ENCODE measurements around the gene RTN4RL1.
"Not testable (repeated sequence)": the region's sequence is repeated elsewhere in the genome, so short reads cannot be mapped to it uniquely, and the experiment has no call there.

Gene RTN4RL1

GRCh38 chr17:1997927-1998742, 27.0 kb downstream of the RTN4RL1 start:
- peak; percentile 74 for DNase-seq

DNA sequence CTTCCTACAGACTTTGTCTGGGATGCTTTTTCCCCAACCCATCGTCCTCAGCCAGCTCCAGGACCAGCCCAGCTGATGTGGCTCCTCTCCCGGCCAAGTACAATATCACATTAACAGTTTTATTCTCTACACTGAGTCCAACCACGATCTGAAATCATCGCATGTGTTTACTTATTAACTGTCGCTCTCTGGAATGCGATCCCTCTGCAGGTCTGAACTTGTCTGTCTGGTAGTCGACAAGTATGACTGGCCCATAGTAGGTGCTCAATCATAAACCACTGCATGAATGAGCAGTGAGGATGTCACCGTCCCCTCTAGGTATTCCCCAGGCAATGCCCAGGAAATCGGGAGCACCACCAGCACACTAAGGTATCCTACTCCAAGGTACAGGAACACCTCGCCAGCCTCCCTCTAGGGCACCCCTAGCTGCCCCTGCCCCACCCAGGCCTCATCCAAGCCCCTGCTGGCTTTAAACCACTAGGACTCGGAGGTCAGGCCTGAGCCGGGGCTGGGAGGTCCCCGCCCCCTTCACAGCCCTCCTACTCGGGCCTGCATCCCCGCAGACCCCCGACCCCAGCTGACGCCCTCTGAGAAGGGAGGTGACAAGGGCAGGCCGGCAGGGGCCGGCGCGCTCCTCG, 27.7 kb downstream of the RTN4RL1 start:
- DNase-seq, result peak; percentile 45

DNA sequence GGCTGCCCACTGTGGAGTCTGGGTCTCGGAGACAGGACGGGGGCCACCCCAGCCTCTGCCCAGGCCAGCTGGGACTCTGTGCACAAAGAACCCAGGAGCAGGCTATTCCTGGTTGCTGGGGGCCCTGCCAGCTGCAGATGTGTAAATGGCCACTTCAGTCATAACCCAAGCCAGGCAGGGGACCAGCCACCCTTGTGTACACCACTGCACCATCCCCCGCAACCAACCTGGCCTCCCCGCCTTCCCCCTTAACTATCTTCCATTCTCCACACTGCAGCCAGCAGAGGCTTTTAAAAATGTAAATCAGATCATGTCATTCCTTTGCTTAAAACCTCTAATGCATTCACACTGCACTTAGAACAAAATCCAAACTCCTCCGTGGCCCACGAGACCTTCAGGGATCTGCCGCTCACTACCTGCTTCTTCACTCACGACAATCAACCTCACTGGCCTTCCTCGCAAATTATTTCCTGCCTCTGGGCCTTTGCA, 28.3 kb downstream of the RTN4RL1 start:
- DNase-seq, result no peak

- DNase-seq, result no peak
These were observed 29.0 kb downstream of the RTN4RL1 start for GRCh38 chr17:1995907-1996799.

GRCh38 chr17:1995321-1995892, 29.7 kb downstream of the RTN4RL1 start:
- DNase-seq, result no peak

- DNase-seq, result no peak
These were observed 30.4 kb downstream of the RTN4RL1 start for GRCh38 chr17:1994707-1995106.

GRCh38 chr17:1992541-1992940, 32.6 kb downstream of the RTN4RL1 start:
- no peak for DNase-seq

DNA sequence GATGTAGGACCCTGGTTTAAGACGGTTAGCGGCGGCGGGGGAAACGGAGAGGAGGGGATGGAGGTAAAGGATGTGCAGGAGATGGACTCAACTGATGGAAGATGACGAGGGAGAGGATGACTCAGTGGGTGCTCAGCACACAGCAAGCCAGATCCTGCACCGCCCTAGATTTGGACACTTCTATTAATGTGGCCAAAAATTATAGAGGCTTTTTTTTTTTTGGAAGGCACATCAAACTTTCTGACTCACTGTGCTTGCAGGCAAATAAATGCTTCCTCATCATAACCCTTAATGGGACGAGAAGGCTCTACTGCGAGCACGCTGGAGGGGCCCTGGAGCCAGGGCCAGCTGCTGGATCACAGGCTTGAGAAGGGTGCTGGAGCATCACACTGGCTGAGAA, 36.0 kb downstream of the RTN4RL1 start:
- DNase-seq, result no peak

- DNase-seq, result no peak
These were observed 38.2 kb downstream of the RTN4RL1 start for GRCh38 chr17:1986783-1987451.

GRCh38 chr17:1985686-1986085, 39.4 kb downstream of the RTN4RL1 start:
- no peak for DNase-seq

DNA sequence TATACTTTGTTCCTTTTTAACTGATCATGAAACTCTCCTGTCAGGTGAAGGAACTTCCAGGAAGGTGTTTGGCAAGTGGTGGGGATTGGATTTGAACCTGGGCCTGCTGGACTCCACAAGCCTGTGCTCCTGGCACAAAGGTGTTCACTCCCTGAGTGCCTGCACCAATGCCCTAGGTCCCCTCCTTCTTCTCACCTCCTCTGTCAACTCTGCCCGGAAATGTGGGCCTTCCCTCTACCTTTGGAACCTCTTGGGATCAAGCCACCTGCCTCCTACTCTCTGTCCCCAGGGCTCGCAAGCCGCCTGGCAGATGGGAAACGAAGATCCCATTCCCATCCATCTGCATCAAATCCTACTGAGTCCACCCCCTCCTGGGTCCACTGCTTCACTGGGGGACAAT, 40.0 kb downstream of the RTN4RL1 start:
- no peak for DNase-seq

DNA sequence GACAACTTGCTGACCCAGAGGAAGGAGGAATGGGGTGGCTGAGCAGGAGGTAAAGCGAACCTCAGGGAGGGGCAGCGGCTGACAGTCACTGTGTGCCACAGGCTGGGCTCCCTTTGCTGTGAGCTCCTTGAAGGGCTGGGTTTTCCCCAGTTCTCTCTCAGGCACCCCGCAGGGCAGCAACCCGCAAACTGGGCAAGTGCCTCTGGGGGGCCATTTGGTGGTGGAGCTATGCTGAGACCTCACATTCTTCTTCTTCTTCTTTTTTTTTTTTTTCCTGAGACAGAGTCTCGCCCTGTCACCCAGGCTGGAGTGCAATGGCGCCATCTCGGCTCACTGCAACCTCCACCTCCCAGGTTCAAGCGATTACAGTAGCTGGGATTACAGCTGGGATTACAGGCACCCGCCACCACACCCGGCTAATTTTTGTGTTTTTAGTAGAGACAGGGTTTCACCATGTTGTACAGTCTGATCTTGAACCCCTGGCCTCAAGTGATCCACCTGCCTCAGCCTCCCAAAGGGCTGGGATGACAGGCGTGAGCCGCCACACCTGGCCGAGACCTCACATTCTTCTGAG, 42.3 kb downstream of the RTN4RL1 start:
- not testable (repeated sequence) for DNase-seq

DNA sequence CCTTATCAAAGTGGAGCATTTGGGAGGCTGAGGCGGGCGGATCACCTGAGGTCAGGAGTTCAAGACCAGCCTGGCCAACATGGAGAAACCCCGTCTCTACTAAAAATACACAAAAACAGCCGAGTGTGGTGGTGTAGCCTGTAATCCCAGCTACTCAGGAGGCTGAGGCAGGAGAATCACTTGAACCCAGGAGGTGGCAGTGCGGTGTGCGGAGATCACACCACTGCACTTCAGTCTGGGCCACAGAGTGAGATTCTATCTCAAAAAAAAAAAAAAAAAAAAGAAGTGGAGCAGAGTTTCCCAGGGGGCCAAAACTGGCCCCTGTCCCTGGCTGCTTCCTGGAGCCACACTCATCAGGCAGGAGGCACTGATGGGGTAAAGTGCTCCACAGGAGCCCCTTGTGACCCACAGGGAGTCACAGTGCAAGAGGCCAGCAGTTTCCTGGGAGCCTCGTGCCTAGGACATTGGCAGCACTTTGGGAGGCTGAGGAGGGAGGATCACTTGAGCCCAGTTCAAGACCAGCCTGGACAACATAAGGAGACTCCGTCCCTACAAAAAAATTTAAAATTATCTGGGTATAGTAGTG, 44.4 kb downstream of the RTN4RL1 start:
- no peak for DNase-seq

DNA sequence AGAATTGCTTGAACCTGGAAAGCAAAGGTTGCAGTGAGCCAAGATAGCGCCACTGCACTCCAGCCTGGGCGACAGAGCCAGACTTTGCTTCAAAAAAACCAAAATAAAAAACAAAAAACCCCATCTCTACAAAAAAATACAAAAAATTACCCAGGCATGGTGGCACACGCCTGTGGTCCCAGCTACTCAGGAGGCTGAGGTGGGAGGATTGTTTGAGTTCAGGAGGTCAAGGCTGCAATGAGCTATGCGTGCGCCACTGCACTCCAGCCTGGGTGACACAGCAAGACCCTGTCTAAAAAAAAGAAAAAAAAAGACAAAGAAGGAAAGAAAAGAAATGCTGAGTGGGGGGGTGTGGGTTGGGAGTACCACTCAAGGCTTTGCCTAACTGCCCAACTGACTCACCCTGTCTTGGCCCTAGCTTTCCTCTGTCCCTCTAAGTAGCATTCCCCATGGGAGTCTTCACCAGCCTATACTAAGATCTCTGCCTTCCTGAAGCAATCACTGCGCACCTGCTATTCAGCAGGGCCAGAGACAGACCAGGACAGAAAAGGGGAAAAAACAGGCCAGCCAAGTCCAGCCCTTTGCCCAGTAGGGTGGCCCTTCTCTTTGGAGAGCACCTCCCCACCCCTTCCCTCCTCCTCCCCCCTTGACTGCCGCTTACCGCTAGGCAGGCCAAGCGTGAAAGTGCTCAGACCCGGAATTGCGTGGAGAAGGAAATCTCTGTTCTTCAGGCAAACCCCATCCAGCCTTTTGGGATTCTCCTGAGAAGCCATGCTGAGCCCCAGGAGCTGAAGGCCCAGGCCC, 45.8 kb downstream of the RTN4RL1 start:
- peak; percentile 63 for DNase-seq

DNA sequence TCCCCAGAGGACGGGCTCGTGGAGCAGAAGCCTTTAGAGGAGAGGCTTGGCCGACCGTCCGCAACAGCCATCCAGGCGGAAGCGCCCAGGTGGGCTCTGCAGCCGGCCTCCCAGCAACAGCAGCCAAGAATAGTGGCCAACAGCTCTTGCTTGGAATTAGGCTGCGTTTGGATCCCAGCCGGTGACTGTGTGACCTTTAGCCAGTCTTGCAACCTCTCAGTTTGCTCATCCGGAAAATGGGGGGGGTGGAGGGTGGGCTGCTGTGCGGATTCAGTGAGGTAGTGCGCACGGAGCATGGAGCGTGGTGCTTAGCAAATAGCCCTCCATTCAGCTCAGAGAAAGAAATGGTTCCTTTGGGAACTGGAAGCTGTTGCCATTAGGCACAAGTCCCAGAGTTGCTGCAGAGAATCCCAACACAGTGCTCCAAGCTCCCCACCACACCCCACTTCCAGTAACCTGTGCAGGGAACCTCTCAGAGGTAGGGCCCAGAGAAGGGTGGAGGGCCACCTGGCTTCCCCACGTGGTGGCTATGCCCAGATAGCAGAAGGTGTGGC, 46.7 kb downstream of the RTN4RL1 start:
- peak; percentile 51 for DNase-seq

DNA sequence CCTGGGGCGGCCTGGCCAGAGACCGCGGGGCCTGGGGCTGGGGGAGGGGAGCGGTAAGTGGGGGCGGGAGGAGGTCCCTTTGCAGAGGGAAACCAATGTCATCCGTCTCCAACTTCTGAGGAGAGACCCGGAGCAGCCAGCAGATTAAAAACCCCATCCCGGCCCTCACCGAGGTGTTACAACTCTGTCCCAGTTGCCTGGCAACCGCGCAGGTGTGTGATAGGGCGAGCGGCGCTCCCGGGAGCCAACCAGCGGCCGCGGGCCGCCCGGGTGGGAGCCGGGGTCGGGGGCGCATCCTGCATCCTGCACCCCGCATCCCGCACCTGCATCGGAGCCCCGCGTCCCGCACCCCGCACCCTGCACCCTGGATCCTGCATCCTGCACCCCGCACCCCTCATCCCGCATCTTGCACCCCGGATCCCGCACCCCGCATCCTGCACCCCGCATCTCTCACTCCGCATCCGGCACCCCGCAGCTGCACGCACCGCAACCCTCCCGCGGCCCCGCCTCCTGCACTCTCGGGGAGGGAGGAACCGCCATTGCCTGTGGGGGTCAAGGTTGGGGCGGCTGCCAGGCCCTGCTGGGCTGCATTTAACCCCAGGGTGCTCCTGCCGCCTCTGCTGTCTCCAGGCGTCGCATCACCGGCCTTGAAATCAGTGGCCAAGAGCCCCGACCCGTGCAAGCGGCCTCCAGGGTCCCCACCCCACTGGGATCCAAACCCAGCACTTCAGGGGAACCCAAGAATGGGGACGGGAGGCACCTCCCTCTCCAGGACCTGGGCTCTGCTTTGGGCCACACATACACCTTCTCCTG, 47.3 kb downstream of the RTN4RL1 start:
- no peak for DNase-seq

- no peak for DNase-seq
These were observed 48.5 kb downstream of the RTN4RL1 start for GRCh38 chr17:1976683-1977064.

DNA sequence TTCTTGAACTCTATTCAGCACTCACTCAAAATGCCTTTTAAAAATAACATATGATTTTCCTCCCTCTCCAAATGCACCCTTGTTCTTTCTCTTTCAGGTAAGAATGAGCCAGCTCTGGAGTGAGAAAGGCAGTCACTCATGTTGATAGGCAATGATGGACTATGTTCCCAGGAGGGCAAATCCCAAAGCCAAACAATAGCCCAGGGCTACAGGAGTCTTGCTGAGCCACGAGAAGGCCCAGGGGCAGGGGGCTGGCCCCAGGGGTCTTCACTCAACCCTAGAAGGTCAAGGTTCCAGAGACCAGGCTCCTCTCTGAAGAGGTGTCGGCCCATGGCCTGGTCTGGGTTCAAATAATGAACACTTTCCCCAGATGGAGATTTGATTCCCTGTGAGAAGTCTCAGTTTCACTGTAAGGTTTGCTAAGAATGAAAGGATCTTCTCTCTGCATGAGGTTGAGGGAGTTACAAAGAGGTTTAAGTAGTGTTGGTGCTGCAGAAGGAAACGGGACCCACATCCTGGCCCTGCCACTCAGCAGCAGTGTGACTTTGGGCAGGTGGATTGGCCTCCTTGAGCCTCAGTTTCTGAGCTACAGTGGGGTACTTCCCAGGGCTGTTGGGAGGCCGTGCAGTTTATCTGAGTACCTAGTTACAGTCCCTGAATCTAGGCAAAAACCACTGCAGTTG, 49.0 kb downstream of the RTN4RL1 start:
- no peak for DNase-seq

DNA sequence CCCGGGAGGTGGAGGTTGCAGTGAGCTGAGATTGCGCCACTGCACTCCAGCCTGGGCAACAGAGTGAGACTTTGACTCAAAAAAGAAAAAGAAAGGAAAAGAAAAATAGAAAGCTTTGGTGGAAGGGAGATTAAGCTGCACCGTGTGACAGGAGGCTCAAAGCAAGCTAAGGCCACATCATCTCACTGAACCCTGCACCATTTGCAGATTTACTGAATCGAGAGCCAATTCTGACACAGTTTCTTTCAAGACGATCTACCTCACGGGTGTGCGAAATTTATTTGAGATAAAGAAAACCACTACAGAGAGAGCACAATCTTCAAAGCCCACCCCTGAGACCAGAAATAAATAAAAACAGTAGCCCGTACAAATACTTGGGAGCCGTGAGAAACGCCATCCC, 49.6 kb downstream of the RTN4RL1 start:
- no peak for DNase-seq

Measured in retina (tissue), 1 donor.